Choroid plexus epithelial cell (primary cell): ENCODE results near the gene F12.

Experiments
- DNase-seq: peaks from one replicate; pipeline ENCODE4 v3.0.0-alpha.2; 2010; ENCODE audit warnings: low read depth
- H3K4me3 ChIP-seq: 2 replicates; pipeline ENCODE4 v1.5.1; 2011; ENCODE audit warnings: low read depth, mild to moderate bottlenecking, control low read depth, low read length, moderate library complexity
- CTCF ChIP-seq: conservative IDR thresholded peaks from 2 replicates; pipeline ENCODE4 v1.5.1; 2011; ENCODE audit warnings: low read depth, mild to moderate bottlenecking, control low read depth, inconsistent platforms, low read length, moderate library complexity

The F12 gene

GRCh38 chr5:177448244-177448950 is 39.0 kb upstream of the F12 start:
- no peak overlapping the region for H3K4me3 ChIP-seq
- TF ChIP-seq CTCF, result no peak
- no peak for DNase-seq

GRCh38 chr5:177447611-177448243 is 38.4 kb upstream of the F12 start:
- no peak for TF ChIP-seq CTCF
- DNase-seq, result no peak
- H3K4me3 ChIP-seq, result peak overlapping the region; percentile 24

GRCh38 chr5:177447066-177447610 is 37.8 kb upstream of the F12 start:
- TF ChIP-seq CTCF, result no peak
- H3K4me3 ChIP-seq, result peak overlapping the region; percentile 64
- peak; percentile 42 for DNase-seq

GRCh38 chr5:177446200-177447065 is 37.1 kb upstream of the F12 start, which contains the start of gene PRR7:
Gene PRR7, plus strand, starts transcription at chr5:177446814. Its CDS starts 8,254 bp downstream, at chr5:177455068.
- peak; percentile 55 for DNase-seq
- peak within 1 kb of the TSS; percentile 64 for H3K4me3 ChIP-seq
- no peak for TF ChIP-seq CTCF

GRCh38 chr5:177445917-177446199 is 36.5 kb upstream of the F12 start:
- no peak for TF ChIP-seq CTCF
- no peak for DNase-seq
- peak overlapping the region; percentile 64 for H3K4me3 ChIP-seq

GRCh38 chr5:177445052-177445916 is 35.9 kb upstream of the F12 start:
- no peak for TF ChIP-seq CTCF
- no peak overlapping the region for H3K4me3 ChIP-seq
- no peak for DNase-seq
